C4-2B (cell line): ENCODE measurements around the gene KLHDC1.
A peak's percentile ranks its signal among the peaks of the same experiment; 100 is the strongest.
"Not testable (repeated sequence)": the region's sequence is repeated elsewhere in the genome, so short reads cannot be mapped to it uniquely, and the experiment has no call there.

ENCODE experiments used
- H3K27ac ChIP-seq: fragments of 450-650 bp; 2 replicates; pipeline ENCODE4 v1.5.1; 2017
- ZFX ChIP-seq: fragments of 450-650 bp; IDR thresholded peaks from 2 replicates; pipeline ENCODE4 v1.6.1; 2017
- TF ChIP-seq, protein P1 (sequence below): fragments of 450-650 bp; conservative IDR thresholded peaks from 2 replicates; pipeline ENCODE4 v1.5.1; 2017; ENCODE audit warnings: mild to moderate bottlenecking

KLHDC1 gene

DNA sequence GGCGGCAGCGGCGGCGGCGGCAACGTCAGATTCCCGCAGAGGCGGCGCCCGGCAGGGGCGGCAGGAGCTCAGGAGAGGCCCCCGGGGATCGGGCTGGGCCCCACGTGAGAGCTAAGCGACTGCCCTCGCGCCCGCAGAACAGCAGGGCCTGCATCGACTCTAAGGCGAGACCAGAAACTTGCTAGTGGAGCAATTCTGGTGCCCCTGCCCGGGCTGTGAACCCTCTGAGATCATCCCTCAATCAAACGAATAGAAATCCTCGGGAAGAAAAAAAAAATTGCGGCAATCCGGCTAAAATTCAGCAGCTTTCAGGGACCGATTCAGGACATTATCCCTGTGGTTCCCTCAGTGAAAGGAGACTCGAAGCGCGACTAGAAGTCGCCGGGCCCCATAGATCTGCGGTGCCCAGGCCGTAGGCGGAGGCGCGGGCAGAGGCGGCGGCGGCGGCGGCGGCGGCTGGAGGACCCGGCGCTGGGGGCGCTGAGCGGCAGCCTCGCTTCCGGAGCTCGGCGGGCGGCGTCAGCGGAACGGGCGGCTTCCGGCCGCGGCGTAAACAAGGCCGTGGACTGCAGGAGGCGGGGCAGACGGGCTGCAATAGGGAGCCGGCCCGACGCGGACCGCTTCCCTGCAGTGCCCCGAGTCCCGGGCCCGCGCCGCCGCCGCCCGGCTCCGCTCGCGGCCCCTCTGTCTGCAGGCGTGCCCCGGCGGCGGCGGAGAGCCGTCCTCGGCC, 74.8 kb downstream of the KLHDC1 start, which contains the start of gene KLHDC2:
TSS of gene KLHDC2 (plus strand) at position 583 of the 730 bp plus-strand sequence. CDS start 316 bp downstream, outside the sequence.
- peak within 1 kb of the TSS; percentile 82 for H3K27ac ChIP-seq
- TF ChIP-seq ZFX: no peak
- TF ChIP-seq, protein P1, sequence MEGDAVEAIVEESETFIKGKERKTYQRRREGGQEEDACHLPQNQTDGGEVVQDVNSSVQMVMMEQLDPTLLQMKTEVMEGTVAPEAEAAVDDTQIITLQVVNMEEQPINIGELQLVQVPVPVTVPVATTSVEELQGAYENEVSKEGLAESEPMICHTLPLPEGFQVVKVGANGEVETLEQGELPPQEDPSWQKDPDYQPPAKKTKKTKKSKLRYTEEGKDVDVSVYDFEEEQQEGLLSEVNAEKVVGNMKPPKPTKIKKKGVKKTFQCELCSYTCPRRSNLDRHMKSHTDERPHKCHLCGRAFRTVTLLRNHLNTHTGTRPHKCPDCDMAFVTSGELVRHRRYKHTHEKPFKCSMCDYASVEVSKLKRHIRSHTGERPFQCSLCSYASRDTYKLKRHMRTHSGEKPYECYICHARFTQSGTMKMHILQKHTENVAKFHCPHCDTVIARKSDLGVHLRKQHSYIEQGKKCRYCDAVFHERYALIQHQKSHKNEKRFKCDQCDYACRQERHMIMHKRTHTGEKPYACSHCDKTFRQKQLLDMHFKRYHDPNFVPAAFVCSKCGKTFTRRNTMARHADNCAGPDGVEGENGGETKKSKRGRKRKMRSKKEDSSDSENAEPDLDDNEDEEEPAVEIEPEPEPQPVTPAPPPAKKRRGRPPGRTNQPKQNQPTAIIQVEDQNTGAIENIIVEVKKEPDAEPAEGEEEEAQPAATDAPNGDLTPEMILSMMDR: peak; percentile 84

DNA sequence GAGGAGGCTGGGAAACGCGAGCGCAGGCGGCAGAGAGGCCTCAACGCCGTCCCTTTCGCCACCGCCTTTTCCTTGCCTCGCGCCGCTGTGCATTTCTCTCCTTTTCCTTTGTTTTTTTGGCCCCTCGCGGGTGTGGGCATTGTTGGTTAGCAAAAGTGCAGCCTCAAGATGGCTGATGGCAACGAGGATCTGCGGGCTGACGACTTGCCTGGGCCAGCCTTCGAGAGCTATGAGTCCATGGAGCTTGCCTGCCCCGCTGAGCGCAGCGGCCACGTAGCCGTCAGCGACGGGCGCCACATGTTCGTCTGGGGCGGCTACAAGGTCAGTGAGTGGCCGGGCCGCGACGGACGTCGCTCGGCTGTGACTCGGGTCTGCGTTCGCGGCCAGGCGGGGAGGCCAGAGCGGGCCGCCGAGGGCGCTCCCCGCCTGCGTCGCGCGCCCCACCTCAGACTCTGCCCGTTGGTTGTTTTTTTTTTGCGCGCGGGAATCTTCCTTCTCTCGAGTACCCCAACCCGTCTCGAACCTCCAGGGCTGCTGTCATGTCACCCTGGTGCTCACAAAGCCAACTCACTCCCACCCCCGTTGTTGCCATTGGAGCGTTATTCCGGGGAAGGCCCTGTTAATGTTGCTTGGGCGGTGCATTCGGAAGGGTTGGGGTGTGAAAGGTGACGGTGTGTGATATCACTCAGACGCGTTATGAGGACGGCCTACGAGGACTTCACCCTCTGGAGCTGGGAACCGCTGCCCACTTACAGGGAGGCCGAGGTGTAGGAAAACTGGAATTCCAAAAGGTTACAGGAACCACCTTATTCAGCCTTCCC, 75.6 kb downstream of the KLHDC1 start:
- H3K27ac ChIP-seq: peak overlapping the region; percentile 82
- peak; percentile 77 for TF ChIP-seq ZFX
- TF ChIP-seq, protein P1: no peak

DNA sequence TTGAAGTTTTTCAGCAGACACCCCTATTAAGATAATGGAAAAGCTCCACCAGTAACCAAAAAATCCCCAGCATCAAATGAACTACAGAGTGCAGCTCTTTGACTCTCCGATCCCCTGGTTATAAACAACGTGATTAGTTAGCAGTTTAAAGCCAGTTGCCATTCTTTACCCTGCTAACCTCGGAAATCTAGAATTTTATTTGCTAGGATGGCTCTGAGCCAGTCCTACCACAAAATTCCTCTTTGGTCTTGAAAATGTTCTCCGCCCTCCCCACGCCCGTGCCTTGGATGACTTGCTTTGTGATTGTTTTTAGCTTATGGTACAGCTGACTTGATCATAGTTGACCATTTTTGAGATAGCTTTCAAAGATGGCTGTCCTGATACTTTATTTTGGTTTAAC, 76.3 kb downstream of the KLHDC1 start:
- no peak for TF ChIP-seq ZFX
- TF ChIP-seq, protein P1: no peak
- peak overlapping the region; percentile 82 for H3K27ac ChIP-seq

DNA sequence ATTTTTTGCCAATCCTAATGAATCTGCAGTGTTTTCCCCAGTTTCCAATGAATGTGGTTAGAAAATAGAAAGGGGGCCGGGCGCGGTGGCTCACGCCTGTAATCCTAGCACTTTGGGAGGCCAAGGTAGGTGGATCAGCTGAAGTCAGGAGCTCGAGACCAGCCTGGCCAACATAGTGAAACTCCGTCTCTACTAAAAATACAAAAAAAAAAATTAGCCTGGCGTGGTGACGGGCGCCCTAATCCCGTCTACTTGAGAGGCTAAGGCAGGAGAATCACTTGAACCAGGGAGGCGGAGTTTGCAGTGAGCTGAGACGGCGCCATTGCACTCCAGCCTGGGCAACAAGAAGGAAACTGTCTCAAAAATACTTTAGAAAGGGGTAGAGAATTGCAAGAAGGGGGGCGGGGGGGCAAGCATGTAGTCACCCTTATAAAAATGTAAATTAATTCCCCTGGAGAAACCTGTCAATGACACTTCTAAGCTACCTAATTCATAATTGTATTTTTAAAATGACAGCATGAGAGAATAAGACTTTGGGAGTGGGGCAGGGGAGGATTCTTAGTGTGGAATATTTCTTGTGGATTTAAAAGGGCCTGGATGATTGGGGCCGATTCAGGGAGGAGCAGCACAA, 76.8 kb downstream of the KLHDC1 start:
- H3K27ac ChIP-seq: no peak overlapping the region
- TF ChIP-seq ZFX: no peak
- TF ChIP-seq, protein P1: no peak

DNA sequence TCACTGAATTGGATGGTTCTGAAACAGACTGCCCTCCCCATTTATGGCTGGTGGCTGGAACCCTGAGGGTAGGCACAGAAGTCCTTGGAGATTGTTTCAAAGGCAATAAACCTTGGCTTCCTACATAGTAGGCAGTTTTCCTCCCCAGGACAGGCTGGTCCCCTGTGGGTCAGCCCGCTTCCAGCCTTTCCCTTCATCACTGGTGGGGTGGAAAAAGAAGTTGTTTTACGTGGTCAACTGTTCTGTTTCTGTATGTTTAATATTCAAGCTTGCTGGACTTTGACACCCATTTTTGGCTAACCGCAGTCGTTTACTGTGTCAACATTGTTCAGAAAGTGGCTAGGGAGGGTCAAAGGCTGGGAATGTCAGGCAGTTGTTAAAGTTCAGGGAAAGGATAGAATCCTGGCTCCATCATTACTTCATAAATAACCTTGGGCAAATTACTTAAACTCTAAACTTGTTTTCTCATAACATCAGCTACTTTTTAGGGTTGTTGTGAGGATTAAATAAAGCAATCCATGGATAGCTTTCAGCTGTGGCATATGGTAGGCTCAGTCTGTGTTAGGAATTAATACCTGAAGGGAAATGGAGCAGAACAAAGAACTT, 77.4 kb downstream of the KLHDC1 start:
- H3K27ac ChIP-seq: no peak overlapping the region
- TF ChIP-seq ZFX: no peak
- TF ChIP-seq, protein P1: no peak

DNA sequence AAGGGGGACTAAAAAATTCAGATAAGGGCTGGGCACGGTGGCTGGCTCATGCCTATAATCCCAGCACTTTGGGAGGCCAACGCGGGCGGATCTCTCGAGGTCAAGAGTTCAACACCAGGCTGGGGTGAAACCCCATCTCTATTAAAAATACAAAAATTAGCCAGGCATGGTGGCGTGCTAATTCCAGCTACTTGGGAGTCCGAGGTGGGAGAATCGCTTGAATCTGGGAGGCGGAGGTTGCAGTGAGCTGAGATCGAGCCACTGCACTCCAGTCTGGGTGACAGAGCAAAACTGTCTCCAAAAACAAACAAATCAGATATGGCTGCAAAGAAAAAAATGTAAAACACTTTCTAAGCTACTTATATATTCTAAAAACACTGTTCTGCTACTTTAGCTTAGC, 78.8 kb downstream of the KLHDC1 start:
- H3K27ac ChIP-seq: not testable (repeated sequence)

DNA sequence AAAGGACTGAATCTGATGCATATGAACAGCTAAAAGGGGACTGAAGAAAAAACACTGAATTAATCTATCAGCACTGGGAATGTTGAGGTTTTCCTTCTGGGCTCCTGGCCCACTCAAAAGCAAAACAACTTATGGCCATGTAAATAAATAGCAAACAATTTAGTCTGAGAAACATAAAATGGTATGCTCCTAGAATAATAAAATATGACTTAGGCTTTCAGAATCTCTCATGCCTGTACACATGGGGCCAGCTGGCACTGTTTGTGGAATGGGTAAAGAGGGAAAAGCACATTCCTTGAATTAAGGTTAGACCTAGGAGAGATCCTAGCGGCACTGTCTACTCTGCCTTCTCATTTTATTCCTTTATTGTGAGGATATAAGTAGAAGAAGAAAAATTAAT, 81.2 kb downstream of the KLHDC1 start:
- no peak overlapping the region for H3K27ac ChIP-seq
- TF ChIP-seq ZFX: no peak
- TF ChIP-seq, protein P1: no peak
